ENCODE data around the gene PTX3.

The PTX3 gene

DNA sequence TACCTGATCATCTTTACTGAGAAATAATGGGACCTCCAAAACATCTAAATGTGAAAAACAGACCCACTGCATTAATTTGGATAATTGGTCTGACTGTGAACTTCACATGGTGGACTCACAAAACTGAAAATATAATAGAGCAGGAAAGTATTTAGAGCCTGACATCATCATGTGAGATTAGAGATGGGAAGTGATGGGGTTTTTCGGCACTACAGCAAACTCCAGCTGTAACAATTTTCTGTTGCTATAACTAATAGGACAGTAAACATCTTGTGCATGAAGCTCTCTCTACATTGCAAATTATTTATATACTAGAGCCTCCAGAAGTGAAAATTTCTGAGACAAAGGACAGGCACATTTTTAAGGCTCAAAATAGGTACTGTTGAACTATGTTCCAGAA, 34.4 kb downstream of the PTX3 start:
- Histone ChIP-seq H3K27me3 (ENCODE audit: control insufficient read depth, insufficient read depth, low read length) (no peaks in the 10 kb centered on the region), H3K9me3 (ENCODE audit: control insufficient read depth, insufficient read depth, low read length) (no peaks in the 10 kb centered on the region), H3K4me1 (ENCODE audit: control insufficient read depth, insufficient read depth, low read length) (no peaks in the 10 kb centered on the region), H3K27ac (ENCODE audit: low read length) (no peak overlapping the region), H3K4me3 (ENCODE audit: low read length) (no peak overlapping the region), H3K36me3 (ENCODE audit: control insufficient read depth, insufficient read depth, low read length) (no peaks in the 10 kb centered on the region)
- no CpG with 5 or more reads among the region's 1 CpG for WGBS (ENCODE audit: insufficient coverage, insufficient read length)
- DNase-seq (ENCODE audit: low read depth, low spot score) = no peak

DNA sequence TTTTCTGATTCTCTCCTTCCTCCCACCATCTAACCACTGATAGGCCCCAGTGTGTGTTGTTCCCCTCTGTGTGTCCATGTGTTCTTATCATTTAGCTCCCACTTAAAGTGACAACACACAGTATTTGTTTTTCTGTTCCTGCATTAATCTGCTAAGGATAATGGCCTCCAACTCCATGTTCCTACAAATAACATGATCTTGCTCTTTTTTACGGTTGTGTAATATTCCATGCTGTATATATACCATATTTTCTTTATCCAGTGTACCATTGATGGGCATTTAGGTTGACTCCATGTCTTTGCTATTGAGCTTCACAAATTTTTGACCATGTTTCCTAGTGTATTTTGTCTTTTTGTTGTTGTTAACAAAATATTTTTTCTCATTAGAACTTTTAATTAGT, 36.0 kb downstream of the PTX3 start:
- no peaks in the 10 kb centered on the region for H3K36me3 ChIP-seq (ENCODE audit: control insufficient read depth, insufficient read depth, low read length)
- no peak for DNase-seq (ENCODE audit: low read depth, low spot score)
- H3K9me3 ChIP-seq (ENCODE audit: control insufficient read depth, insufficient read depth, low read length) = no peaks in the 10 kb centered on the region
- no peak overlapping the region for H3K27ac ChIP-seq (ENCODE audit: low read length)
- no peaks in the 10 kb centered on the region for H3K27me3 ChIP-seq (ENCODE audit: control insufficient read depth, insufficient read depth, low read length)
- no peaks in the 10 kb centered on the region for H3K4me1 ChIP-seq (ENCODE audit: control insufficient read depth, insufficient read depth, low read length)
- no peak overlapping the region for H3K4me3 ChIP-seq (ENCODE audit: low read length)
- no CpG with 5 or more reads among the region's 1 CpG for WGBS (ENCODE audit: insufficient coverage, insufficient read length)

DNA sequence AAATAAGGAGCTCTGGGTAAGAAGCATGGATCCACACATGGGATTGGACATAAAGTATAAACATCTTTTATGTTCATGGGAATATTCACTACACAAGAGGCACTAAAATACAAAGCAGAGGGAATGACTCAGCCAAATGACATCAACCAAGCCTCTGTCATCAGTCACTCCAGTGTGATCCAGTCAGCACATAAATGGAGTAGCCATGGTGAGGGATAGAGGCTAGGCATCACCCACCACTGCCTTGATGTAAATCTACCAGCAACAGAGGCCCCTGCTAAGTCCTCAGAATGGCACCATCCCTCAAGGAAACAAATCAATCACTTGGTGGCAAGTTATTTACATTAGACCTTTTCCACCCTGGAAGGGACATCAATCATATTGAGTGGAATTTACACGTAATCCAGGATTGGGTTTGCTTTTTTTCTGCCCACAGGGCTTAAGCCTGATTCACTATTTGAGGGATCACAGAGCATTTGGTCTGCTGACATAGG, 39.3 kb downstream of the PTX3 start:
- no peaks in the 10 kb centered on the region for H3K9me3 ChIP-seq (ENCODE audit: control insufficient read depth, insufficient read depth, low read length)
- H3K36me3 ChIP-seq (ENCODE audit: control insufficient read depth, insufficient read depth, low read length) = no peaks in the 10 kb centered on the region
- no peak for DNase-seq (ENCODE audit: low read depth, low spot score)
- H3K27me3 ChIP-seq (ENCODE audit: control insufficient read depth, insufficient read depth, low read length) = no peaks in the 10 kb centered on the region
- no peaks in the 10 kb centered on the region for H3K4me1 ChIP-seq (ENCODE audit: control insufficient read depth, insufficient read depth, low read length)
- H3K4me3 ChIP-seq (ENCODE audit: low read length) = no peak overlapping the region
- no peak overlapping the region for H3K27ac ChIP-seq (ENCODE audit: low read length)
- WGBS (ENCODE audit: insufficient coverage, insufficient read length) = no CpG with 5 or more reads among the region's 1 CpG

DNA sequence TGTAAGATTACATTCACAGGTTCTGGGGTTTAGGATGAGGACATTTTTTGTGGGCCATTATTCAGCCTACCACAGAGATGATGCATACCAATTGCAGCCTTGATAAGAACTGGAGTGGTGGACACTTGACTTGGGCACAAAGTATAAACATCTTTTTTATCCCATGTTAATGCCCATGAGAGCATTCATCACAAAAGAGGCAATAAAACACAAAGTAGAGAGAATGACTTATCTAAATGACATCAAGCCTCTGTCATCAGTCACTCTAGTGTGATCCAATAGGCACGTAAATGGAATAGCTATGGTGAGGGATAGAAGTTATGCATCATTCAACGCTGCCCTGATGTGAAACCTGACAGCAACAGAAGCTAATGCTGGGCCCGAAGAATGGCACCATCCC, 40.8 kb downstream of the PTX3 start:
- WGBS (ENCODE audit: insufficient coverage, insufficient read length) = no CpG with 5 or more reads among the region's 3 CpGs
- Histone ChIP-seq H3K4me1 (ENCODE audit: control insufficient read depth, insufficient read depth, low read length) (no peaks in the 10 kb centered on the region), H3K4me3 (ENCODE audit: low read length) (no peak overlapping the region), H3K9me3 (ENCODE audit: control insufficient read depth, insufficient read depth, low read length) (no peaks in the 10 kb centered on the region), H3K36me3 (ENCODE audit: control insufficient read depth, insufficient read depth, low read length) (no peaks in the 10 kb centered on the region), H3K27ac (ENCODE audit: low read length) (no peak overlapping the region), H3K27me3 (ENCODE audit: control insufficient read depth, insufficient read depth, low read length) (no peaks in the 10 kb centered on the region)
- no peak for DNase-seq (ENCODE audit: low read depth, low spot score)

DNA sequence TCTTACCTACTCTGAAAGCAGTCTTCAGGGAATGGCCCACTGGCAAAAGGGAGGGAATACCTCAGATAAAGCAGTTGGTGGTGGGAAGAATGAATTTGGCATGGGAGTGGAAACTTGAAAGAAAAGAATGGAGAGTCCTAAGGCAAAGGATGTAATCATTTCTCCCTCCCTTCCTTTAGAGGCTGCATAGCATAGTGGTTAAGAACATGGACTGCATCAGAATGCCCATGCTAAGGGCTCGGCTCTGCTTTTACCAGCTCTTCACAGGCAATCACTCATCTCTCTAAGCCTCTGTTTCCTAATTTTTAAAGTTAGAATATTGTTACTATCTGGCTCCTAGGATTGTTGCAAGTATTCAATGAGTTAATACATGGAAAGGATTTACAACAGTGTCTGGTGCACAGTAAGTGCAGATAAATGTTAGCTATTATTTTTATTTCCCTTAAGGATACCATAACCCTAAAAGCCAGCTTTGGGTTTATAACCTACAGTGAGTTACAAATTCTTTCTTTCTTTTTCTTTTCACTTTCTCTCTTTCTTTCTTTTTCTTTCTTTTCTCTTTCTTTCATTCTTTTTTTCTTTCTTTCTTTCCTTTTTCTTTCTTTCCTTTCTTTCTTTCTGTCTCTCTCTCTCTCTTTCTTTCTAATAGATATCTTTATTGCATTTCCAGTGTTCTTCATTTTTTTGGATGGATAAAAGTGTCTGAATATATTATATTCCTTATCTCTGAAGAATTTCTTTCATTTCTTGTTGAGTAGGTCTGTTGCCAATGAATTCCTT, 43.0 kb downstream of the PTX3 start:
- Histone ChIP-seq H3K4me3 (ENCODE audit: low read length) (no peak overlapping the region), H3K4me1 (ENCODE audit: control insufficient read depth, insufficient read depth, low read length) (no peaks in the 10 kb centered on the region), H3K36me3 (ENCODE audit: control insufficient read depth, insufficient read depth, low read length) (no peaks in the 10 kb centered on the region), H3K27ac (ENCODE audit: low read length) (no peak overlapping the region), H3K9me3 (ENCODE audit: control insufficient read depth, insufficient read depth, low read length) (no peaks in the 10 kb centered on the region), H3K27me3 (ENCODE audit: control insufficient read depth, insufficient read depth, low read length) (no peaks in the 10 kb centered on the region)
- DNase-seq (ENCODE audit: low read depth, low spot score) = no peak
- no CpG with 5 or more reads among the region's 1 CpG for WGBS (ENCODE audit: insufficient coverage, insufficient read length)

DNA sequence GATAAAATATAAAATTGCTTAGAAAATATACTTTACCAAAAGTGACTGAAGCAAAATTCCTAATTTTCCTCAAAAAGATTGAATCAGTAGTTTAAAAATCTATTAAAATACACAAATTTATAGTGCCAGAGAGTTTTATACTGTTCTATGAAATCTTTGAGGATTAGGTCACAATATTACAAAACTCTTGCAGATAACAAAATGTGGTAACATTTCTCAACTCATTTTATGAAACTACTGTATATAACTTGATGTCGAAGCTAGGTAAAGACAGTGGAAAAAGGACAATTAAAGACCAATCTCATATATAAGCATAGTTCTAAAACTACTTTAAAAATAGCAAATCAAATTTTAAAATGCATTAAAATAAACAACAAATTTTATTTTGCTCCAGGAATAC, 50.7 kb downstream of the PTX3 start:
- no CpG with 5 or more reads among the region's 1 CpG for WGBS (ENCODE audit: insufficient coverage, insufficient read length)
- H3K27me3 ChIP-seq (ENCODE audit: control insufficient read depth, insufficient read depth, low read length) = no peaks in the 10 kb centered on the region
- no peaks in the 10 kb centered on the region for H3K4me1 ChIP-seq (ENCODE audit: control insufficient read depth, insufficient read depth, low read length)
- no peaks in the 10 kb centered on the region for H3K36me3 ChIP-seq (ENCODE audit: control insufficient read depth, insufficient read depth, low read length)
- H3K27ac ChIP-seq (ENCODE audit: low read length) = no peak overlapping the region
- no peaks in the 10 kb centered on the region for H3K9me3 ChIP-seq (ENCODE audit: control insufficient read depth, insufficient read depth, low read length)
- H3K4me3 ChIP-seq (ENCODE audit: low read length) = no peak overlapping the region
- no peak for DNase-seq (ENCODE audit: low read depth, low spot score)

DNA sequence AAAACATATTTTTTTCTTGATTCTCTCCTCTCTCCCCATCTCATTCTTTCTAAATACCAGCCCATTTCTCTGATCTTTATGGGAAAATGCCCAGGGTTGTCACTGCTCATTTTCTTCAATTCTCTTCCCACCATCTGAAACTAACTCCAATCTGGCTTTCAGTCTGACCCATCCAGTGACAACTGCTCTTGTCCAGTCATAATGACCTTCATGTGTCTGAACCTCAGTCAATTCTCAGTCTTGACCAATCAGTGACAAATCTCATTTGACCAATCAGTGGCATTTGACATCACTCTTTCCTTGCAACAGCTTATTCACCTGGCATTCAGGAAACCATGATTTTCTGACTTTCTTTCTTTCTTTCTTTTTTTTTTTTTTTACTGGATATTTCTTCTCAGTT, 51.5 kb downstream of the PTX3 start:
- H3K4me3 ChIP-seq (ENCODE audit: low read length) = no peak overlapping the region
- no peak for DNase-seq (ENCODE audit: low read depth, low spot score)
- H3K4me1 ChIP-seq (ENCODE audit: control insufficient read depth, insufficient read depth, low read length) = no peaks in the 10 kb centered on the region

DNA sequence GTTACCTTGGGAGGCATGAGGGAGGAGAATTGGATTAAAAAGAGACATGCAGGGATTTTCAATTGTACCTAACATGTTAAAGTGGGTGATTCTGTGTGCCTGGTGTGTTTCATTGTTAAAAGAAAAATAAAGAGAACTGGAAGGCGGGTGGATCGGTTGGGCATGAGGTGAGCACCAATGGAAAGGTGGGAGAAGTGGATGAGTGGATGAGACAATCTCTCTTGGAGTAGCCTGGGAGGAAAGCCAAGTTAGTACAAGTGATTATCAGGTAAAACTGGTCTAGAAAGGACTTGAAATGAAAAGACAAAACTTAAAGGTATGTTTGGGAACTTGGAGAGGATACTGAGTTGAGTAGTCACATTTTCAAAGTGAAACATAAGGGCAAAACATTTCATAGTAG, 54.5 kb downstream of the PTX3 start:
- Histone ChIP-seq H3K9me3 (ENCODE audit: control insufficient read depth, insufficient read depth, low read length) (no peaks in the 10 kb centered on the region), H3K36me3 (ENCODE audit: control insufficient read depth, insufficient read depth, low read length) (no peaks in the 10 kb centered on the region), H3K27ac (ENCODE audit: low read length) (no peak overlapping the region), H3K4me3 (ENCODE audit: low read length) (no peak overlapping the region), H3K4me1 (ENCODE audit: control insufficient read depth, insufficient read depth, low read length) (no peaks in the 10 kb centered on the region), H3K27me3 (ENCODE audit: control insufficient read depth, insufficient read depth, low read length) (no peaks in the 10 kb centered on the region)
- DNase-seq (ENCODE audit: low read depth, low spot score) = no peak
- no CpG with 5 or more reads among the region's 2 CpGs for WGBS (ENCODE audit: insufficient coverage, insufficient read length)

More for the DNA sequence above, 51.5 kb downstream of the PTX3 start:
- Histone ChIP-seq H3K27ac (ENCODE audit: low read length) (no peak overlapping the region), H3K27me3 (ENCODE audit: control insufficient read depth, insufficient read depth, low read length) (no peaks in the 10 kb centered on the region), H3K9me3 (ENCODE audit: control insufficient read depth, insufficient read depth, low read length) (no peaks in the 10 kb centered on the region), H3K36me3 (ENCODE audit: control insufficient read depth, insufficient read depth, low read length) (no peaks in the 10 kb centered on the region)

Measured in iPS DF 6.9 (cell line).